CD4-positive, alpha-beta T cell (primary cell): ENCODE results near the gene PLXNB1. TPM values are rescaled to one million over a fixed set of nuclear protein-coding genes. Genes with fewer than 3 reads are reported as not detected.

Experiments used
- ATAC-seq: fragments of 200-7000 bp; cut with Tn5 transposase; one replicate; pipeline ENCODE4 v1.10.0; 2022; ENCODE audit warnings: mild to moderate bottlenecking; ENCODE audit not compliant: poor library complexity
- CTCF ChIA-PET: fragments of 350-600 bp; sonication (Branson Sonifier 250); formaldehyde crosslinking; loops from one replicate; lab custom pipeline; 2021; ENCODE audit warnings: antibody characterized with exemption, inconsistent platforms; lab: Charles Lee
- POLR2A ChIA-PET: fragments of 350-600 bp; sonication (Branson Sonifier 250); formaldehyde crosslinking; loops from one replicate; lab custom pipeline; 2021; ENCODE audit warnings: antibody characterized with exemption, inconsistent platforms; lab: Charles Lee
- DNase-seq, 14 experiments: peaks; one replicate each; pipeline ENCODE4 v3.0.0-alpha.2; 2013 to 2020; ENCODE audit warnings: mixed read lengths in 2 of 14
- H3K27ac ChIP-seq, 2 donors: one replicate each; pipeline versions ENCODE4 v1.5.1 to v1.7.0; 2013; ENCODE audit warnings: low read length in 2 of 2, low read depth in 1 of 2, mild to moderate bottlenecking in 1 of 2
- H3K27me3 ChIP-seq, 2 experiments: 1 replicate in 1 of 2; 2 replicates in 1 of 2; pipeline versions ENCODE4 v1.6.1 to v1.7.0; 2013; ENCODE audit warnings: low read length in 2 of 2, control low read depth in 1 of 2, mild to moderate bottlenecking in 1 of 2, moderate library complexity in 1 of 2; ENCODE audit not compliant: insufficient read depth in 2 of 2, control insufficient read depth in 1 of 2
- H3K36me3 ChIP-seq: one replicate; pipeline ENCODE4 v1.6.1; 2013; ENCODE audit warnings: low read length, control low read depth; ENCODE audit not compliant: insufficient read depth
- H3K4me1 ChIP-seq: one replicate; pipeline ENCODE4 v1.6.1; 2013; ENCODE audit warnings: low read length, control low read depth; ENCODE audit not compliant: insufficient read depth
- H3K4me3 ChIP-seq: one replicate; pipeline ENCODE4 v1.5.1; 2013; ENCODE audit warnings: mild to moderate bottlenecking, low read length, moderate library complexity
- H3K9me3 ChIP-seq, 2 experiments: 1 replicate in 1 of 2; 2 replicates in 1 of 2; pipeline versions ENCODE4 v1.6.1 to v1.7.0; 2013; ENCODE audit warnings: low read length in 2 of 2, mild to moderate bottlenecking in 2 of 2, control low read depth in 1 of 2, moderate library complexity in 1 of 2; ENCODE audit not compliant: control insufficient read depth in 1 of 2, insufficient read depth in 1 of 2
- H3K27ac Mint-ChIP-seq: one replicate; pipeline ENCODE4 v1.8.0; 2020; ENCODE audit warnings: mixed read lengths
- H3K27me3 Mint-ChIP-seq: one replicate; pipeline ENCODE4 v1.8.0; 2021; ENCODE audit warnings: mixed read lengths
- H3K36me3 Mint-ChIP-seq: one replicate; pipeline ENCODE4 v1.8.0; 2021; ENCODE audit warnings: low read depth, mixed read lengths
- H3K4me1 Mint-ChIP-seq: one replicate; pipeline ENCODE4 v1.8.0; 2021; ENCODE audit warnings: low read depth, mixed read lengths
- H3K4me3 Mint-ChIP-seq: one replicate; pipeline ENCODE4 v1.8.0; 2020; ENCODE audit warnings: mild to moderate bottlenecking, mixed read lengths
- H3K9me3 Mint-ChIP-seq: one replicate; pipeline ENCODE4 v1.8.0; 2020; ENCODE audit warnings: mixed read lengths
- CTCF ChIP-seq: fragments of 200-600 bp; IDR thresholded peaks from one replicate; pipeline ENCODE4 v1.8.0; 2022; ENCODE audit warnings: antibody characterized with exemption, mild to moderate bottlenecking
- intact Hi-C, 2 experiments: fragments of 100-400 bp; cut with DNase I in 1 of 2; cut with micrococcal nuclease in 1 of 2; formaldehyde crosslinking; loops; one replicate each; pipeline versions ENCODE4 v1.15.1 to v1.9.0; 2023 to 2025; cut with DNase I, micrococcal nuclease
- total RNA-seq, 174 experiments: library from RNA in 2 of 174; stranded (reverse) in 2 of 174; gene quantifications; one replicate each; pipeline ENCODE4 v1.2.3 and lab custom pipeline; 2021 to 2026

Gene PLXNB1
- total RNA-seq, 2 experiments from 2014 or later: 1.1 to 2.0 TPM

- intact Hi-C loops: no loop called here
- no peaks in the 10 kb centered on the region for H3K27me3 Mint-ChIP-seq
- CTCF ChIA-PET: interaction anchor here (1.4 to 2.3 kb wide), 2 partner anchors 16 to 20 kb away, joined by 4 to 14 read pairs; no protein-coding TSS in a partner anchor
These were observed 13.8 kb downstream of the PLXNB1 start for GRCh38 chr3:48416091-48416505.

GRCh38 chr3:48415251-48415953 lies 14.5 kb downstream of the PLXNB1 start:
- POLR2A ChIA-PET: no interaction called here
- no peak for TF ChIP-seq CTCF
- Histone ChIP-seq H3K4me3 (no peak overlapping the region), H3K27ac (no peak overlapping the region), H3K9me3 (no peaks in the 10 kb centered on the region), H3K36me3 (no peaks in the 10 kb centered on the region), H3K4me1 (no peaks in the 10 kb centered on the region), H3K27me3 (no peaks in the 10 kb centered on the region)
- no peaks in the 10 kb centered on the region for H3K9me3 Mint-ChIP-seq
- H3K27ac Mint-ChIP-seq: no peak overlapping the region
- CTCF ChIA-PET: interaction anchor here (1.4 to 2.3 kb wide), 2 partner anchors 15 to 21 kb away, joined by 4 to 14 read pairs; no protein-coding TSS in a partner anchor
- no peak overlapping the region for H3K4me3 Mint-ChIP-seq
- H3K27me3 Mint-ChIP-seq: no peaks in the 10 kb centered on the region
- ATAC-seq (no peak), DNase-seq (no peak)
- no peaks in the 10 kb centered on the region for H3K36me3 Mint-ChIP-seq
- H3K4me1 Mint-ChIP-seq: no peaks in the 10 kb centered on the region
- intact Hi-C loops: no loop called here

More at GRCh38 chr3:48416091-48416505, 13.8 kb downstream of the PLXNB1 start:
- Histone ChIP-seq H3K4me3 (no peak overlapping the region), H3K4me1 (no peaks in the 10 kb centered on the region), H3K36me3 (no peaks in the 10 kb centered on the region), H3K27me3 (no peaks in the 10 kb centered on the region), H3K9me3 (no peaks in the 10 kb centered on the region), H3K27ac (no peak overlapping the region)
- Mint-ChIP-seq H3K4me1 (no peaks in the 10 kb centered on the region), H3K4me3 (no peak overlapping the region), H3K36me3 (no peaks in the 10 kb centered on the region), H3K27ac (no peak overlapping the region), H3K9me3 (no peaks in the 10 kb centered on the region)
- DNase-seq (no peak), ATAC-seq (no peak)
- POLR2A ChIA-PET: no interaction called here
- no peak for TF ChIP-seq CTCF

- Mint-ChIP-seq H3K27ac (no peak overlapping the region), H3K27me3 (no peaks in the 10 kb centered on the region), H3K9me3 (no peaks in the 10 kb centered on the region), H3K4me3 (no peak overlapping the region), H3K36me3 (no peaks in the 10 kb centered on the region), H3K4me1 (no peaks in the 10 kb centered on the region)
- ATAC-seq: no peak
- no peak overlapping the region for H3K4me3 ChIP-seq
- H3K4me1 ChIP-seq: no peaks in the 10 kb centered on the region
- H3K36me3 ChIP-seq: no peaks in the 10 kb centered on the region
- intact Hi-C loops: no loop called here
- DNase-seq: peak in 1 of 14 experiments; percentile 0
- H3K27ac ChIP-seq: no peak overlapping the region
- ChIA-PET CTCF (interaction anchor here (2.3 kb wide), 1 partner anchor 21 kb away, joined by 14 read pairs; no protein-coding TSS in a partner anchor), POLR2A (no interaction called here)
- no peaks in the 10 kb centered on the region for H3K9me3 ChIP-seq
- TF ChIP-seq CTCF: no peak
- H3K27me3 ChIP-seq: no peaks in the 10 kb centered on the region
These were observed 15.3 kb downstream of the PLXNB1 start for GRCh38 chr3:48414376-48415250.
